Activated CD4-positive, alpha-beta T cell treated with anti-CD3 and anti-CD28 coated beads, Interleukin-2, amount 50 U/mL, for 24 hours (primary cell): ENCODE results near the gene PLEKHN1.
A peak's percentile ranks its signal among the peaks of the same experiment; 100 is the strongest.
"Not testable (repeated sequence)": the region's sequence is repeated elsewhere in the genome, so short reads cannot be mapped to it uniquely, and the experiment has no call there.

Source experiments
- DNase-seq, 2 donors: peaks; one replicate each; pipeline ENCODE4 v3.0.0-alpha.2; 2020; ENCODE audit warnings: low read depth in 1 of 2, low spot score in 1 of 2

The PLEKHN1 gene

DNA sequence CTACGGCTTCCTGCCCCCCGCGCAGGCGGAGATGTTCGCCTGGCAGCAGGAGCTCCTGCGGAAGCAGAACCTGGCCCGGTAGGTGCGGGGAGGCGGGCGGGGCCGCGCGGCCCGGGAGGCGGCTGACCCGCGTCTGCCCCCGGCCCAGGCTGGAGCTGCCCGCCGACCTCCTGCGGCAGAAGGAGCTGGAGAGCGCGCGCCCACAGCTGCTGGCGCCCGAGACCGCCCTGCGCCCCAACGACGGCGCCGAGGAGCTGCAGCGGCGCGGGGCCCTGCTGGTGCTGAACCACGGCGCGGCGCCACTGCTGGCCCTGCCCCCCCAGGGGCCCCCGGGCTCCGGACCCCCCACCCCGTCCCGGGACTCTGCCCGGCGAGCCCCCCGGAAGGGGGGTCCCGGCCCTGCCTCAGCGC lies 23.9 kb upstream of the PLEKHN1 start:
- DNase-seq = no peak

DNA sequence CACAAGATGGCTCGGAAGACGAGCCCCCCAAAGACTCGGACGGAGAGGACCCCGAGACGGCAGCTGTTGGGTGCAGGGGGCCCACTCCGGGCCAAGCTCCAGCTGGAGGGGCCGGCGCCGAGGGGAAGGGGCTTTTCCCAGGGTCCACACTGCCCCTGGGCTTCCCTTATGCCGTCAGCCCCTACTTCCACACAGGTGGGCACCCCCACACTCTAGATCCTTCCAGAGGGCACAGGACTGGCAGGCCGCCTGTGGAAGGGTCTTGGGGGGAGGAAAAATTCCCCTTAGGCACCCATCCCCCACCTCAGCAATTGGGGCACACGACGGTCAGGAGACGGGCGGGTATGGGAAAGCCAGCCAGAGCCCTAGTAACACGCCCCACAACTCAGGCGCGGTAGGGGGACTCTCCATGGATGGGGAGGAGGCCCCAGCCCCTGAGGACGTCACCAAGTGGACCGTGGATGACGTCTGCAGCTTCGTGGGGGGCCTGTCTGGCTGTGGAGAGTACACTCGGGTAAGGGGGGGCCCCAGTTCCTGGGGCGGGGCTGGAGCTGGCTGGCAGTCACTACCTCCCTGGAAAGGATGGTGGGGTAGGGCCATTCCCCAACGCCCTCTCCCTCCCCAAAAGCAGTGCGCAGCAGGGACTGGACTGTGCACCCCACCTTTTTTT lies 23.3 kb upstream of the PLEKHN1 start:
- no peak for DNase-seq

DNA sequence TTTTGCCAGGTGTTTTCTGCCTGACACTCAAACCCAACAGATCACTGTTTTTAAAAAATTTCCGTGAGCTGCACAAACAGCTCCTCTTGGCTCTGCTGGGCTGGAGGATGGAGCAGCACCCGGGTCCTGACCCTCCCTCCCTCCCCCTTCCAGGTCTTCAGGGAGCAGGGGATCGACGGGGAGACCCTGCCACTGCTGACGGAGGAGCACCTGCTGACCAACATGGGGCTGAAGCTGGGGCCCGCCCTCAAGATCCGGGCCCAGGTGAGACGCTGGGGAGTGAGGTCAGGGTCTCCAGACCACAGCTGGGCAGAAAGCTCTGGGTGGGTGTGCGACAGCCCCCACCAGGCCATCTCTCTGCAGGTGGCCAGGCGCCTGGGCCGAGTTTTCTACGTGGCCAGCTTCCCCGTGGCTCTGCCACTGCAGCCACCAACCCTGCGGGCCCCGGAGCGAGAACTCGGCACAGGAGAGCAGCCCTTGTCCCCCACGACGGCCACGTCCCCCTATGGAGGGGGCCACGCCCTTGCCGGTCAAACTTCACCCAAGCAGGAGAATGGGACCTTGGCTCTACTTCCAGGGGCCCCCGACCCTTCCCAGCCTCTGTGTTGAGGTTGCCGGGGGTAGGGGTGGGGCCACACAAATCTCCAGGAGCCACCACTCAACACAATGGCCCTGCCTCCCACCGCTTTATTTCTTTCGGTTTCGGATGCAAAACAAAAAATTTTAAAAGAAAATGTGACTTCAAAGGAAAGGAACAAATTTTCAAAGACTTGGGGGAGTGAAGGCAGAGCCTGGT lies 22.5 kb upstream of the PLEKHN1 start:
- DNase-seq = no peak

DNA sequence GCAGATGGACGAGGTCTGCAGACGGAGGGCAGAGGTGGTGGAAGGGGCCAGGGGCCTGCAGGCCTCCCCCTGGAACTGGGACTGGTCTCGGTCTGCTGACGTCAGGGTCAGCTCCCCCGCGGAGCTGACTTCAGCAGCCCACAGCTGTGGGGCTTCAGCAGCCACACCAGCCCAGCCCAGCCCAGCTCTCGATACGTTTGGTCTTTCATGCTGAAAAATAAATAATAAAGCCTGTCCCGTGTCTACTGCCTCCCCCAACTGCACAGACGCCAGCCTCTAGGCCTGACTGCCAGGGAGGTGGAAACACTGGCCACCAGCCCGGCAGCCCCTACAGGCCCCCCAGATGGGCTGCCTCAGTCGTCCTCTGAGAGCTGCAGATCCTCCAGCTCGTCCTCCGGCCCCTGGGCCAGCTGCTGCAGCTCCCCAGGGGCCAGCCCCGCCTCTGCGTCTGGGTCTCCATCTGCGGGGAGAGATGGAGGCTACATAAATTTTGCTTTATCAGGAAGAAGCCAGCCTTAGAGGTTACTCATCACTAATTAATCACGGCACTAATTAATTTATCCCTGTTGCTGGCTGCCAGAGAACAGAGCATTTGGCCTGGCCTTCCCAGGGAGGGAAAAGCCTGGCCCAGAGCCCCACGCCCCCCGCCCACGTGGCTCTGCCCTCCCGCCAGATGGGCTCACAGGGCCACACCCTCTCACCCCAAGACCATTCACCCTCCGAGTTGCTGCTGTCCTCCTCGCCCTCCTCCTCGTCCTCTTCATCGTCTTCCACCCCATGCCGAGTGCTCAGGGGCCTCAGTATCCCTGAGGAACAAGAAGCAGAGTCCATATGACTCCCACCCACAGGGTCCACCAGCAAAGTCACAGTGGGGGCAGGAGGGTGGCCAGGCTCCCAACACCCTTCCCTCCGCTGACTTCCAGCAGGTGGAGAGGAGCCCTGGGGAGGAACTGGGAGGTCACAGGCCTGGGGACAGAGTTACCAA lies 21.6 kb upstream of the PLEKHN1 start:
- DNase-seq = no peak

DNA sequence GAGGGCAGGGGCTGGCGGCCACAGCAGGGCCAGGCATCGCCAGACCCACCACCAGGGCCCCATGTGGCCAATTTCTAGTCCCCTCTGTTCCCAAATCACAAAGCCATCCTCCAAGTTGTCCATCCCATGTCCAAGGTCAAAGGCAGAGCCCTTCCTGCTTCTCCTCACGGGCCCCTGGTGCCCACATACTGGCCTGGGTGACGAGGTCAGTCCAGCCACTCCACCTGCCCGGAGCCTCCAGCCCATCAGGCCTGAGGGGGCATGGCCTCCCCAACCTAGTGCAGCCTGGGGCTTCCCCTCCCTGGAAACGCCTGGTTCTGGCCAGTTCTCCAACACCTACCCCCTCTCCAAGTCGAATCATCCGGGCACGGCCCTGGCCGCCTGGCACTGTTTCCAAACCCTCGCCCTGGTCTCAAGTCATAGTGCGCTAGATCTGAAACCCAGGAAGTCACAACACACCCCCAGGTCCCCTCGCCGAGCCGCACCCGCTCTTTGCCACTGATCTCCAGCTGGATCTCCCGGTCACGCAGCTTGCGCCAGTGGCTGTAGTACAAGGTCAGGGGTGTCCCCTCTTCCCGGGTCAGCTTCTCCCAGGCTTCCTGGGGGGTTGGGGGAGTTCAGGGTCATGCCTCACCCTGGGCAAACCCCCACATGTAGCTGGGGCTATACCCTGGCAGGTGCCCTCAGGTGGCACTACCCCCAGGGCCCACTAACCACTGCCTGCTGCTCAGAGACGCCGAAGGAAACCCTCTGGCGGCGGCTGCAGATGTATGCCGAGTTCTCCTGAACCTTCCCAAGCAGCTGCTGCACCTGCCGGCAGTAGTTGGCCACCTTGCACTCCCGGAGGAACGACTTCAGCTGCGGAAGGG lies 20.4 kb upstream of the PLEKHN1 start:
- DNase-seq = no peak

DNA sequence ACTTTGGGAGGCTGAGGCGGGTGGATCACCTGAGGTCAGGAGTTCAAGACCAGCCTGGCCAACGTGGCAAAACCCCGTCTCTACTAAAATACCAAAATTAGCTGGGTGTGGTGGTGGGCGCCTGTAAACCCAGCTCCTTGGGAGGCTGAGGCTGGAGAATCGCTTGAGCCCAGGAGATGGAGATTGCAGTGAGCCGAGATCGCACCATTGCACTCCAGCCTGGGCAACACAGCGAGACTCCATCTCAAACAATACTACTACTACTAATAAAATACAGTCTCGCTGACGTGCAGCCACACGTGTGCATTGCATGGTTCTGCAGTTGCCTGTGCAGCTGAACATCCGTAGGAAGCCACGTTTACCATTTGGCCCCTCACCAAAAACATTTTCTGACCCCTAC lies 19.5 kb upstream of the PLEKHN1 start:
- DNase-seq = not testable (repeated sequence)

DNA sequence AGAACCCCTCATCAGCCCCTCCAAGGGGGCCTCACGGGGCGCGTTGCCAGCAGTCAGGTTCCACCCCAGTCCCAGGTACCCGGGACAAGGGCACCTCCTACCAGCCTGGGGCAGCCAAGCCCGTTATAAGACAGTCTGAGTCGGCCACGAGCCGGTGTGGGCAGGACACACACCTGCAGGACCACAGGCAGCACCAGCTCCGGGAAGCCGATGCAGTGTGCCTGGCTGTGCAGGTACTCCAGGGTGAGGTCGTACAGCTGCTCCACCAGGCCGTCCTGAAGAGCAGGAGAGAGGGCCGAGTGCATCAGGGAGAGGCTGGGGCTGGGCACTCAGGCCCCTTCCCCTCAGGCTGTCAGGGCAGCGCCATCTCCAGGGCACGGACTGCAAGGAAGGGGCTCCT lies 18.3 kb upstream of the PLEKHN1 start:
- no peak for DNase-seq

DNA sequence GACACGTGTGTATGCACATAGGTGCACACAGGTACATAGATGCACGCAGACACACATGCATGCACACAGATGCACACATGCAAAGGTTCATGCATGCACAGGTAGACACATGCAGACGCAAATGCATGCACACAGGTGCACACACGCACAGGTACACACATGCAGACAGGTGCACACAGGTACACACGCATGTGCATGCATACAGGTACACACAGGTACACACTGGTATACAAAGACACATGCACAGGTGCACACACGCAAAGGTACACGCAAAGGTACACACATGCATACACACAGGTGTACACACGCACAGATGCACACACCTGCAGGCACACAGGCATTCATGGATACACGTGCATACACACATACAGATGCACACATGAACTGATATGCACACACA lies 16.0 kb upstream of the PLEKHN1 start:
- DNase-seq = no peak

DNA sequence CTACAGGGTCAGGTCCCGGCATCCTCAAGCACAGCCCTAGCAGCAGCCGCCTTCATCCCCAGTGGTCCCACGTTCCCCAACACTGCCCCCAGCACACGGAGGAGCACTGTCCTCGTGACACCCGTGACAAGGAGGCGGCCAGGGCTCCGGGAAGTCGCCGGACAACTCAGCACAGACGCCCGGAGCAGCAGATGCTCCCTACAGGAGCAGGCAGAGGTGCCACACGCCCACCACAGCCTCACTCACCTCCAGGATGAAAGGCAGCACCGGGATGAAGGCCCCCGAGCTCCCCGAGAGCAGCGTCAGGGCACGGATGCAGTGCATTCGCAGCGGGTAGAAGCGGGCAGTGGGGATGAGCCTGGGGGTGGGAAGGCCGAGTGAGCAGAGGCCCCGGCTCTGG lies 15.4 kb upstream of the PLEKHN1 start:
- no peak for DNase-seq

DNA sequence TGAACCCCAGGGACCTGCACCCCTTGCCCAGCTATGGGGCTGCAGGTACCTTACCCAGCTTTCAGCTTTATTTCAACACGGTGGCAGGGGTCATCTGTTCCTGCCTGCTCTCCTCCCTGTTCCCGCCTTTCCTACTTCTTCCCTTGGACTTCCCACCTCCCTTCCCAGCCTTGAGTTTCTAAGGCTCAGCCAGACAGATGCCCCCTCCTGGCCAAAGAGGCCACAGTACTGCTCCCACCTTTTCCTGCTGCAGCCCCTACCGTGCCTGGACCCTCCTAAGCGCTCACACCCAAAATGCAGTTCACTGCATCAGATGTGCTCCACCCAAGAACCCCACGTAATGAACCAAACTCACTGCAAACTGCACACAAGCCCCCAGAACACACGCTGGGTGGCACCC lies 14.9 kb upstream of the PLEKHN1 start:
- no peak for DNase-seq

DNA sequence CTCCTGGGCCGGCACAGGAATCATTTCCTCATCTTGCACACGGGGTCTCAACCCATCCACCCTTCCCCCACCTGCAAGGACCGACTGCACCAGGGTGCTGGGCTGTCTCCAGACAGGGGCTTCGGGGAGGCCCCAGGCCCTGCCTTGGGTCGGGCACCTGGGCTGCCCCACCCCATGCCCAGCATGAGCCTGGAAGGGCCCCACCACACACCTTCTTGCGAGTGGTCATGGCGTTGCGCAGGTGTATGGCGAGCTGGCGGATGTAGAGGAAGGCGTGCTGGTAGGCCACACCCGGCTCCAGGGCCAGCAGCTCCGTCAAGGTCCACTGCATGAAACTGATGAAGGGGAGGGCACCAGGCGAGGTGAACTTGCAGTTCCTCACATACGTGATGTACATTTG lies 14.1 kb upstream of the PLEKHN1 start:
- DNase-seq = no peak

DNA sequence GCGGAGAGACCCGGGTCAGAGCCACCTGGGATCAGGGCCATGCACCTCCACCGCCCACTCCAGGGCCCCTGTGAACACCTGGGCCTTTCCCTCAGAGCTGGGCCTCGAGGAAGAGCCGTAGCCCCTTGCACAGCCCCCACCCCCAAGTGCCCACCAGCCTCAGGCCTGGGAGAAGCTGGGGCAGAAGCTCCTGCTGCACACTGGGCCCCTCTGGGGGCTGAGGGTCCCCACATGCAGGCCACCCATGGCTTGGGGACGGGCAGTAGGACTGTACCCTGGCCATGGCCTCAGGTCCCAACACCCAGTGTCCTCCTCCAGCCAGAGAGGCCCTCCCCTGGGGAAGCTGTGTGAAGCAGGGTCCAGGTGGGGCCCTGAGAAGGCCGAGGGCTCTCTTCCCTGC lies 13.7 kb upstream of the PLEKHN1 start:
- no peak for DNase-seq

DNA sequence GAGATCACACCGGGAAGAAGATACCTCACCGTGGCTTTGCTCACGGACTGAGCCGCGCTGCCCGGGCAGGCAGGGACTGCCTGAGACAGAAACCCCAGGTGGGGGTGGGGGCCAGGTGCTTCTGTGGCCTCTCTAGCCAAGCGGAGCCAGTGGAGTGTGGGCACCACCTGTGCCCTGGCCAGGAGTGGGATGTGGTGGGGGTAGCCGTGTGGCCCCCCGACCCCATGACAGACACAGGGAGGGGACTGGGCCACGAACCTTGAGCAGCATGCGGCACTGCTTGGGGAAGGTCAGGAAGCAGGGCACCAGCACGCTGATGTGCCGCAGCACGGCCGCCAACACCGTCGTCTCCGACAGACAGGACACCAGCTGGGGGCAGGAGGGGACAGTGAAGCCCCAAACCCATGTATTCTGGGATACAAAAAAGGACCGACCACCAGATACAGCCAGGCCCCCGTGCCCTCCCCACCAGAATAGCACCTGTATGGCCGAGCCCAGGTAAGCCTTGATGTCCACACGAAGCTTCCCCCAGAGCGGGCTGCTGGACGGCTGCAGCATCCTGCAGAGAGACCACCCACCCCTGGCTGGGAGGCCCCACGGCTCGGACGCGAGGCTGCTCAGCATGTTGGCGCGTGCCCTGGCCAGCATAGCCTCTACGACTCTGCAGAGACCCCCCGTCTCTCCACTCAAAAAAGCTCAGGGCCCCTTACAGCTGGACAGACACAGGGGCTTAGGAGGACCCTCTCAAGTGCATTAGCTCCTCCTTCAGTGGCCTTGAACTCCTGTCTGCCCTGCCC lies 12.6 kb upstream of the PLEKHN1 start:
- no peak for DNase-seq

DNA sequence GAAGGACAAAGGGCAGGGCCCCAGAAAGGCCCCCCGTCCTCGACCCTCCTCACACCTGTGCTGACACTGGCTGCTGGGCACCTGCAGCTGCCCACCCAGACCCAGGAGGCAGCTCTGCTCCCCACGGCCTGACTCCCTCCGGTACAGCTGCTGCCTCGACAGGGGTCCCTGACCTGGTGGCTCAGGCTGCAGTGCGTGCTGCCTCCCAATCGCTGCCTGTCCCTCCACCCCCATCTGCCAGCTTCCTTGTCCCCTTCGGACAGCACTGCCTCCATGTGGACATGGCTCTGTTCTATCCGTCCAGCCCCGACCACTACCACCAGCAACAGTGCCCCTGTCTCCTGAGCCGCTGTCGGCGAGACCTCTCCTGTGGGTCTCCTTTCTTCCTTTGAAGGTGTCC lies 11.4 kb upstream of the PLEKHN1 start:
- no peak for DNase-seq

DNA sequence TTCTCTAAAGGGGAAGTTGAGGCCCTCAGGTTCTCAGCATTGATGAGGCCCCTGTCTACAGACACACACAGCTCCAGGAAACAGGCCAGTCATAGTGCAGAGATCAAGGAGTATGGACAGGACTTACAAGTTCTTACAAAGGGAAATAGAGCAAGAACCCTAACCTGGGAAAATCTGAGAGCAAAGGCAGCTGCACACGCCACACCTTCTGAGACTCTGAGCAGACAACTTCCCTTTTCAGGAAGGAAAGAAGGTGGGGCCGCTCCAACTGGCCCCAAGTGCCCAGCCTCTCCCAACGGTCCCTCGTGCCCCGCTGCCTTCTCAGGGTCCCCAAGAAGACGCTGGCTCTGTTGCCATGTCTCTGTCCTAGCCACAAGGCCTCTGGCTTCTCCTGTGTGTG lies 10.8 kb upstream of the PLEKHN1 start:
- no peak for DNase-seq

DNA sequence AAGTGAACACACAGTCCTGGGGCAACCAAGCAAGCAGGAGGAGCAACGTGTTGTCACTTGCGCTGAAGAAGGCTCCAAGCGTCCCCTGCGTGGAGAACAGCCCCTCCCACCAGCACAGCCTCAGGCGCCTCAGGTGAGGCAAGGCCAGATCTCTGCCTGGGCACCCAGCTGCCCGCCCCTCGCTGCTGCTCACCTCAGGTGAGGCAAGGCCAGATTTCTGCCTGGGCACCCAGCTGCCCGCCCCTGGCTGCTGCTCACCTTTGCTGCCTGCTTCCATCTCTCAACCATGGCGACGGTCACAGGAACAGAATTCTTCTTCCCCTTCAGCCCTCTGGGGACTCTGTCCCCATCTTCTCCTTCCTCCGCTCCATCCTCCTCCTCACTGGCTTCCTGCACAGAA lies 9.6 kb upstream of the PLEKHN1 start:
- no peak for DNase-seq

DNA sequence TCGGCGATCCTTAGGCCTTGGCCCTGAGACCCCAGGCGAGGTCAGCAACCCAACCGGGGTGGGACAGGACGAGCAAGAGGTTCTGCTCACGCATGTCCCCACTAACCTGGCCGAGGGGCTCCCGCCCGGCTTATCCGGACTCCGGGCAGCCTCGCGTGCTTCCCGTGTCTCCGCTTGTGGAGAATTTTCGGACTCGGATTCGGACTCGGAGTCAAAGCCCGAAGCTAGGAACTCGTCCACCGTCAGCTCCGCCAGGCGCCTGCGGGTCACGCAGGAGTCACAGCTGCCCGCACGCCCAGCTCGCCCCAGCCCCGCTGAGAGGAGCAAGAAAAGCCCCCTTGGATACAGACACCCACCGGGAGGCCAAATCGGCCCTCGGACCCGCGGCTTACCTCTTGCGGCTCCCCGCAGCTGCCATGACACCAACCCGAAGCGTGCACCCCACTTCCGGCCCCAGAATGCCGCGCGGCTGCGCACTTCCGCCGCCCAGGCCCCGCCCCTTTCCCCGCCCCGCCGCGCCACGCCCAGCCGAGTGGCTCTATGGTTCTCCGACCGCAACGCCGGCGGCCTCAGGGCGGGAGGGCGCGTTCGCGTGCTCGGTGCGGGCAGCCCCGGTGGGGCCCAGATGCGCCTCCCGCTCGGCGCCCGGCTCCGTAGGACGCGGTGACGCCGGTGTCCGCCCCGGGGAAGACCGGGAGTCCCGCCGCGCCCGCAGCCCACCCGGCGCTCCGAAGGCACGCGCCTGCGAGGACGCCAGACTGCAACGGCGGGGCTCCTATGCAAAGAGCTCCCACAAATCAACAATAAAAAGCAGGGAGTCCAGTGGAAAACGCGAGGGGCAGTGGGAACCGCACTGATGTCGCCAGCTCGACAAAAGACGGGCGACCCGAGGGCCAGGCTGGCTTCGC lies 7.2 kb upstream of the PLEKHN1 start, which contains the start of gene NOC2L:
Gene NOC2L, minus strand, starts transcription at position 434 of the 908 bp plus-strand sequence. Its CDS starts 16 bp downstream, at position 418.
- DNase-seq = peak; percentile 95 to 100

DNA sequence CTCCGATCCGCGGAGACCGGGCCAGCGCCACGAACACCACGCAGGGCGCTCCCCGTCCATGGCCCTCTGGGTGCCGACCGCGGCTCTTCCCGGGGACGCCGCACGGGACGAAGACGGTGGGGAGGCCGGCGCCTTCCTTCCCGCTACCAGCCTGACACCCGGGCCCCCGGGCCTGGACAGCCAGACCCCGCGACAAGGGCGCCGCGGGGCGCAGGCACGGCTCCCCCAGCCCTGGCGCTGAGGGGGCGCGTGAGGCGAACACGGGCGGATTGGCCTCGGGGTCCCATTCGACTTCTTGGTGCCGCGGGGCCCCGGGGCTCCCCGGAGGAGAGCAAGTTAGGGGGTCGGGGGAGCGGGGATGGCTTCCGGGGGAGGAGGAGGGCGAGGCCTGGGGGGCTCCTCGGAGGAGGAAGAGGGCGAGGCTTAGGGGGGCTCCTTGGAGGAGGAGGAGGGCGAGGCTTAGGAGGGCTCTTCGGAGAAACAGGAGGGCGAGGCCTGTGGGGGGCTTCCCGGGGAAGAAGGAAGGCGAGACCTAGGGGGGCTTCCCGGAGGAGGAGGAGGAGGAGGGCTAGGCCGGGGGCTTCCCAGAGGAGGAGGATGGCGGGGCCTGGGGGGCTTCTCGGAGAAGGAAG lies 6.4 kb upstream of the PLEKHN1 start:
- DNase-seq = no peak
